ENCODE data around the gene SAV1. TPM values are rescaled to one million over a fixed set of nuclear protein-coding genes. Genes with fewer than 3 reads are reported as not detected.

Gene SAV1
- total RNA-seq, 3 donors from 2014 or later, result 56.0 to 77.0 (median 76.0) TPM

- DNase-seq (ENCODE audit: low spot score in 2 of 2), result no peak
- no peaks in the 10 kb centered on the region for H3K36me3 ChIP-seq
- H3K4me3 ChIP-seq, result no peak overlapping the region
- H3K9me3 ChIP-seq, result no peaks in the 10 kb centered on the region
- H3K4me1 ChIP-seq, result peaks cover 6 to 27% of the 10 kb centered on the region in 2 donors
- H3K27ac ChIP-seq, result peak overlapping the region; percentile 70 to 72
- intact Hi-C loops (cut with DNase I; ENCODE audit: low total_unique reads), result no loop called here
- no peak for TF ChIP-seq POLR2A (IDR thresholded peaks at IDR 0.05)
- TF ChIP-seq POLR2AphosphoS5 (IDR thresholded peaks at IDR 0.05), result no peak
- TF ChIP-seq CTCF (IDR thresholded peaks at IDR 0.05), result no peak
- H3K27me3 ChIP-seq, result no peaks in the 10 kb centered on the region
These were observed 11.3 kb downstream of the SAV1 start for GRCh38 chr14:50656776-50657175.

GRCh38 chr14:50649691-50650090 lies 18.4 kb downstream of the SAV1 start:
- Histone ChIP-seq H3K4me3 (no peak overlapping the region), H3K36me3 (no peaks in the 10 kb centered on the region), H3K27me3 (no peaks in the 10 kb centered on the region), H3K4me1 (peaks cover 0 to 7% of the 10 kb centered on the region in 2 donors), H3K9me3 (no peaks in the 10 kb centered on the region), H3K27ac (no peak overlapping the region)
- no peak for DNase-seq (ENCODE audit: low spot score in 2 of 2)
- intact Hi-C loops (cut with DNase I; ENCODE audit: low total_unique reads), result no loop called here
- no peak for TF ChIP-seq POLR2A (IDR thresholded peaks at IDR 0.05)
- no peak for TF ChIP-seq POLR2AphosphoS5 (IDR thresholded peaks at IDR 0.05)
- no peak for TF ChIP-seq CTCF (IDR thresholded peaks at IDR 0.05)

GRCh38 chr14:50647753-50648152 lies 20.4 kb downstream of the SAV1 start:
- Histone ChIP-seq H3K27me3 (no peaks in the 10 kb centered on the region), H3K27ac (no peak overlapping the region), H3K4me1 (peaks cover 0 to 4% of the 10 kb centered on the region in 2 donors), H3K9me3 (no peaks in the 10 kb centered on the region), H3K4me3 (no peak overlapping the region), H3K36me3 (no peaks in the 10 kb centered on the region)
- intact Hi-C loops (cut with DNase I; ENCODE audit: low total_unique reads), result no loop called here
- no peak for DNase-seq (ENCODE audit: low spot score in 2 of 2)
- TF ChIP-seq POLR2AphosphoS5 (IDR thresholded peaks at IDR 0.05), result no peak
- no peak for TF ChIP-seq CTCF (IDR thresholded peaks at IDR 0.05)
- no peak for TF ChIP-seq POLR2A (IDR thresholded peaks at IDR 0.05)

GRCh38 chr14:50647282-50647681 lies 20.8 kb downstream of the SAV1 start:
- Histone ChIP-seq H3K9me3 (no peaks in the 10 kb centered on the region), H3K27ac (no peak overlapping the region), H3K4me3 (no peak overlapping the region), H3K36me3 (no peaks in the 10 kb centered on the region), H3K27me3 (no peaks in the 10 kb centered on the region), H3K4me1 (peaks cover 0 to 4% of the 10 kb centered on the region in 2 donors)
- TF ChIP-seq POLR2A (IDR thresholded peaks at IDR 0.05) (no peak), POLR2AphosphoS5 (IDR thresholded peaks at IDR 0.05) (no peak), CTCF (IDR thresholded peaks at IDR 0.05) (no peak)
- no peak for DNase-seq (ENCODE audit: low spot score in 2 of 2)
- intact Hi-C loops (cut with DNase I; ENCODE audit: low total_unique reads), result no loop called here

GRCh38 chr14:50635141-50635540 lies 33.0 kb downstream of the SAV1 start:
- H3K36me3 ChIP-seq, result peaks cover 4% of the 10 kb centered on the region
- no peak overlapping the region for H3K4me3 ChIP-seq
- H3K27ac ChIP-seq, result no peak overlapping the region
- no peak for TF ChIP-seq POLR2AphosphoS5 (IDR thresholded peaks at IDR 0.05)
- TF ChIP-seq POLR2A (IDR thresholded peaks at IDR 0.05), result no peak
- TF ChIP-seq CTCF (IDR thresholded peaks at IDR 0.05), result no peak
- H3K9me3 ChIP-seq, result no peaks in the 10 kb centered on the region
- no peaks in the 10 kb centered on the region for H3K27me3 ChIP-seq
- DNase-seq (ENCODE audit: low spot score in 2 of 2), result no peak
- H3K4me1 ChIP-seq, result no peaks in the 10 kb centered on the region
- intact Hi-C loops (cut with DNase I; ENCODE audit: low total_unique reads), result no loop called here
